NK-92 treated with Interleukin-12 subunit alpha and Interleukin-12 subunit beta, amount 100 ng/mL, for 24 hours (cell line): ENCODE measurements around the gene C8G.

Experiments
- DNase-seq: peaks from one replicate; lab custom pipeline; 2025; lab: John Stamatoyannopoulos, UW

Gene C8G

GRCh38 chr9:136944519-136945332 is at the start of gene C8G, which contains the start of gene FBXW5:
C8G (plus strand) TSS chr9:136945243; CDS start chr9:136945321, 78 bp downstream.
FBXW5 (minus strand) TSS chr9:136944738; CDS start chr9:136944083, 655 bp downstream.
- DNase-seq, result peak; percentile 90

- no peak for DNase-seq
These were observed 49.0 kb upstream of the C8G start for GRCh38 chr9:136896027-136896426.

- no peak for DNase-seq
These were observed 46.5 kb upstream of the C8G start for GRCh38 chr9:136898483-136899100.

- no peak for DNase-seq
These were observed 45.8 kb upstream of the C8G start for GRCh38 chr9:136899196-136899595.

- no peak for DNase-seq
These were observed 44.5 kb upstream of the C8G start for GRCh38 chr9:136900556-136900955.

GRCh38 chr9:136900988-136901515 is 44.0 kb upstream of the C8G start:
- DNase-seq, result no peak

DNA sequence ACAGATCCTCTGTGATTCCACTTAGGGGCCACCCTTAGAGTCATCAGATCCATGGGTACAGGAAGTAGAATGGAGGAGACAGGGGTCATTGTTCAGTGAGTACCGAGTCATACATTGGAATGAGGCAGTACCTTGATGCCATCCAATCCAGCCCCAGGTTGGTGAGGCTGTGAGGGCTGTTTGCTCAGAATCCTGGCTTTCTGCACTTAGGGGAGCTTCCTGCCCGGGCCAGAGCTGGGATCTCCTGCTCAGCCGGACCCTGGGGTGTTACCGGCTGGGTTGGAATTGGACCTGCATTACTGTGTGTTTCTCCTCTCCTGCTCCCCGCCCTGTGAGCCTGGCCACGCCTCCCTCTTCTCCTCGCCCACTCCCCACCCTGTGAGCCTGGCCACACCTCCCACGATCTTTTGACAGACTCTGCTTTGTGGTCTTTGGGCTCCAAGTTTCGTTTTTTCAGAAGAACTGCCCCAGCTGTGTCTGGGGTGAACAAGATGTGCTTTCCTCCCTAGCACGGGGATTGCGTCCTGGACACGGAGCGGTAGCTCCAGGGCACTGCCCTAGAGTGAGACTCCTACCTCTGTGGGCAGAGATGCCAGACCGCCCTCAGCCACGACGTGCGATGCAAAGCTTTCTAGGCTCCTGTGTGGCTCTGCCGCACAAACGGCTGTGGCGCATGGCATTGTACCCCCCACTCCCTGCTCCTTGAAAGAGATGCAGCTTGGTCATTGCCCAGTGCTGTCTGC is 43.4 kb upstream of the C8G start:
- no peak for DNase-seq

DNA sequence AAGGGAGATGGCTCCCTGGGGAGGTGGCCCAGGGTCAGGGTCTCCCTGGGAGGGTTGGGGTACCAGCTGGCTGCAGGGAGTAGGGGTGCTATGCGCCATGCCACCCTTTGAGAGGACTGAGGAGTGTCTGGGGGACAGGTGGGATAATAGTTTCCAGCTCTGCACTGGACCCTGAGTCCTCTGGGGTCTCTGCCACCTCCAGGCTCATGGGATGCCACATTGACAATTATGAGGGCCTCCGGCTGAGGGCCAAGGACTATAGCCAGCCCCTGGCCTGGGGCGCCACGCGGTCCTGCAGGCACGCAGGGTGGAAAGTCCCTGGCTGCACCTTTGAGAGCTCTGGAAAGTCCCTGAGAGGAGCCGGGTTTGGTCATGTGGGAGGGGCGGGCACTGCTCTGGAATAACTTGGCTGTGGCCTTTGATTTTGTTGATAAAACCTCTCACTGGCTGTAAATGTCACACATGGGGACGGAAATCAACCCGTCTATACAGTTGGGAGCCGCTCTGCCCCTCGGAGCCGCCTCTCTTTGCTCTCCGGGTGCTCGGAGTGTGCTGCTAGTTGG is 42.7 kb upstream of the C8G start:
- DNase-seq, result no peak

DNA sequence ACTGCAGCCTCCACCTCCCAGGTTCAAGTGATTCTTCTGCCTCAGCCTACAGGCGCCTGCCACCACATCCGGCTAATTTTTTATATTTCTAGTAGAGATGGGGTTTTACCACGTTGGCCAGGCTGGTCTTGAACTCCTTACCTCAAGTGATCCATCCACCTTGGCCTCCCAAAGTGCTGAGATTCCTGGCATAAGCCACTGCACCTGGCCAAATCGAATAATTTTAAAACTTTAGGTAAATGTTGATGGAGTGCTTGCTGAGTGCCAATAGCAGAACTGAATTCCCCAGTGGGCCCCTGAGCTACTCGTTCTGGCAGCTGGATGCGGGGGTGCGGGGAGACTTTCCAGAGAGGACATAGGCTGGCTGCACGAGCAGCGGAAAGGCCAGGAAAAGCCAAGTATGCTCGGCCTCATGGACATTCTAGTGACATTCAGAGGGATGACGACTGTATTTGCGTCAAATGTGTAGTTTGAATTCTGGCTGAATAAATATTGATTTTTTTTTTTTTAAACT is 41.9 kb upstream of the C8G start:
- DNase-seq, result no peak

GRCh38 chr9:136906266-136906665 is 38.8 kb upstream of the C8G start:
- no peak for DNase-seq

- no peak for DNase-seq
These were observed 37.8 kb upstream of the C8G start for GRCh38 chr9:136907011-136907914.

GRCh38 chr9:136910197-136910900 is 34.7 kb upstream of the C8G start:
- DNase-seq, result no peak

DNA sequence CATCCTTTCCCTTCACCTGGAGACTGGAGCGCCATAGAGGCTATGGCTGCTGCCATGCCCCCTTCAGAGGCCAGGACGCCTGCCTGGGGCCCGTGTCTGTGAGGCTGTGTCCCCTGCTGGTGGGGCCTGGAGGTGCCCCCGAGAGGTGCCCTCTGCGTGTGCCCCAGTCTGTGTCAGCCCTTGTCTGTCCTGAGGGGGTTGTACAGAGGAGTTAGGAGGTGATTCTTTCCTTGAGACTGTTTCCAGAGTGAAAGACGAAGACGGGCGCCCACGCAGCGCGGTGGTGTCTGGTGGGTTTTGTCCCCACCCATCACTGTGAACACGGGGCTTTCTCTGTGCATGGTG is 34.2 kb upstream of the C8G start:
- no peak for DNase-seq

GRCh38 chr9:136913701-136914438 is 31.2 kb upstream of the C8G start:
- DNase-seq, result no peak

- no peak for DNase-seq
These were observed 29.3 kb upstream of the C8G start for GRCh38 chr9:136915632-136916329.

DNA sequence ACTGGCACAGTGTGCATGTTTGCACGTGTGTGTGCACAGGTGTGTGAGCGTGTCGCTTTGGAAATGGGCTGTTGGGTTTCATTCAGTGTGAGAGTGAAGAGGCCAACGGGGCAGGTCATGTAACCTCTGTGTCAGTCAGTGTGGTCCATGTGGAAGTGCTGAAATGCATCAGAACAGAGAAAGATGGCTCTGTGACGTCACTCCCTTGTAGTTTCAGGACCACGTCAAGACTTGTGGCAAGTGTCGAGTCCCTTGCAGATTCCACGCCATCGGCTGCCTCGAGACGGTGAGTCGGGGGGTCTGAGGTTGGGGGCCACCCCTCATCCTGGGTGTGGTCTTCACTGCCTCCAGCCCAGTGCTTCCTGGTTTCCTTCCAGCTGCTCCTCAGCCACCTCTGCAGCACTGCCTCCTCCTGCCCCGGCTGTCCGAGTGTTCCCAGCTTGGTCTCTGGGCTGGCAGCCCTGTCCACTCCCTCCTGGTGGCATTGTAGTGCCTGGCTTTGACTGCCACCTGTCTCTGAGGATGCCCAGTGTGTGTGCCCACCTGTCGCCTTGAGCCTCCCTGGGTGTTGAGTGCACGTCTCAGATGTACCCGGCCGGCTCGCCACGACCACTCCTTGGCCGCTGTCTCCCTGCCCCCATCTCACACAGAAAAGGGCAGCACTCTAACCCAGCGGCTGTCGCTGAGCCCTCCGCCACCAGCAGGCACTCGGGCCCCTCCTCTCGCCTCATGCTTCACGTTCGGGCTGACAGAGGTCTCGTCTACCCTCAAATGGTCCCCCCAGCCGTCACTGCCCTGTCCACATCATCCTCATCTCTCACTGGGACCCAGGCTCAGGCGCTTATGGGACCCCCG is 28.5 kb upstream of the C8G start:
- DNase-seq, result no peak

GRCh38 chr9:136917902-136918301 is 27.1 kb upstream of the C8G start:
- DNase-seq, result no peak

DNA sequence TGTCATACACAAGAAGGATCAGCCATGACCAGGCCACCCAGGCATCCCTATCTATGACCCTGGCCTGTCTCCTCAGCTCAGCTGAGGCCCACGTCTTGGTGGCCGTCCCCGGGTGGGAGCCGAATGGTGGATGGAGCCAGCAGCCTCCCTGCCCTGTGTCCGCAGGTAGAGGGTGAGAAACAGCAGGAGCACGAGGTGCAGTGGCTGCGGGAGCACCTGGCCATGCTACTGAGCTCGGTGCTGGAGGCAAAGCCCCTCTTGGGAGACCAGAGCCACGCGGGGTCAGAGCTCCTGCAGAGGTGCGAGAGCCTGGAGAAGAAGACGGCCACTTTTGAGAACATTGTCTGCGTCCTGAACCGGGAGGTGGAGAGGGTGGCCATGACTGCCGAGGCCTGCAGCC is 25.0 kb upstream of the C8G start:
- no peak for DNase-seq
